ENCODE data around the gene UBE3C.
"Not testable (repeated sequence)": the region's sequence is repeated elsewhere in the genome, so short reads cannot be mapped to it uniquely, and the experiment has no call there.

The UBE3C gene

GRCh38 chr7:157122800-157123495 lies 15.8 kb upstream of the UBE3C start:
- no peak for DNase-seq (ENCODE audit: extremely low read depth, low read depth)
- no peak overlapping the region for H3K4me3 ChIP-seq (replicated peaks; ENCODE audit: low read depth, low read length)
- no peak for TF ChIP-seq CTCF (IDR thresholded peaks at IDR 0.05; ENCODE audit: low read depth, low read length, missing control alignments)

GRCh38 chr7:157124690-157125089 lies 14.0 kb upstream of the UBE3C start:
- no peak for TF ChIP-seq CTCF (IDR thresholded peaks at IDR 0.05; ENCODE audit: low read depth, low read length, missing control alignments)
- no peak for DNase-seq (ENCODE audit: extremely low read depth, low read depth)
- no peak overlapping the region for H3K4me3 ChIP-seq (replicated peaks; ENCODE audit: low read depth, low read length)

GRCh38 chr7:157125376-157126223 lies 13.1 kb upstream of the UBE3C start:
- no peak for TF ChIP-seq CTCF (IDR thresholded peaks at IDR 0.05; ENCODE audit: low read depth, low read length, missing control alignments)
- DNase-seq (ENCODE audit: extremely low read depth, low read depth), result no peak
- no peak overlapping the region for H3K4me3 ChIP-seq (replicated peaks; ENCODE audit: low read depth, low read length)

- no peak overlapping the region for H3K4me3 ChIP-seq (replicated peaks; ENCODE audit: low read depth, low read length)
- DNase-seq (ENCODE audit: extremely low read depth, low read depth), result no peak
- no peak for TF ChIP-seq CTCF (IDR thresholded peaks at IDR 0.05; ENCODE audit: low read depth, low read length, missing control alignments)
Measured at GRCh38 chr7:157126921-157127320, 11.8 kb upstream of the UBE3C start.

GRCh38 chr7:157129200-157129599 lies 9.5 kb upstream of the UBE3C start:
- no peak for TF ChIP-seq CTCF (IDR thresholded peaks at IDR 0.05; ENCODE audit: low read depth, low read length, missing control alignments)
- DNase-seq (ENCODE audit: extremely low read depth, low read depth), result no peak

GRCh38 chr7:157129907-157130460 lies 8.7 kb upstream of the UBE3C start:
- no peak for TF ChIP-seq CTCF (IDR thresholded peaks at IDR 0.05; ENCODE audit: low read depth, low read length, missing control alignments)
- DNase-seq (ENCODE audit: extremely low read depth, low read depth), result no peak
- no peak overlapping the region for H3K4me3 ChIP-seq (replicated peaks; ENCODE audit: low read depth, low read length)

More at GRCh38 chr7:157129200-157129599, 9.5 kb upstream of the UBE3C start:
- no peak overlapping the region for H3K4me3 ChIP-seq (replicated peaks; ENCODE audit: low read depth, low read length)

GRCh38 chr7:157130849-157131248 lies 7.9 kb upstream of the UBE3C start:
- not testable (repeated sequence) for DNase-seq (ENCODE audit: extremely low read depth, low read depth); H3K4me3 ChIP-seq (replicated peaks; ENCODE audit: low read depth, low read length)
